ENCODE results near the gene MRPS33.
A peak's percentile ranks its signal among the peaks of the same experiment; 100 is the strongest.

Gene MRPS33
- long read RNA-seq, full-length matches to known transcripts: 17 of 21 reads
- long read RNA-seq, partial matches to known transcripts: 0 of 21 reads
- long read RNA-seq, other reads (novel, unspliced or antisense): 4 of 21 reads

DNA sequence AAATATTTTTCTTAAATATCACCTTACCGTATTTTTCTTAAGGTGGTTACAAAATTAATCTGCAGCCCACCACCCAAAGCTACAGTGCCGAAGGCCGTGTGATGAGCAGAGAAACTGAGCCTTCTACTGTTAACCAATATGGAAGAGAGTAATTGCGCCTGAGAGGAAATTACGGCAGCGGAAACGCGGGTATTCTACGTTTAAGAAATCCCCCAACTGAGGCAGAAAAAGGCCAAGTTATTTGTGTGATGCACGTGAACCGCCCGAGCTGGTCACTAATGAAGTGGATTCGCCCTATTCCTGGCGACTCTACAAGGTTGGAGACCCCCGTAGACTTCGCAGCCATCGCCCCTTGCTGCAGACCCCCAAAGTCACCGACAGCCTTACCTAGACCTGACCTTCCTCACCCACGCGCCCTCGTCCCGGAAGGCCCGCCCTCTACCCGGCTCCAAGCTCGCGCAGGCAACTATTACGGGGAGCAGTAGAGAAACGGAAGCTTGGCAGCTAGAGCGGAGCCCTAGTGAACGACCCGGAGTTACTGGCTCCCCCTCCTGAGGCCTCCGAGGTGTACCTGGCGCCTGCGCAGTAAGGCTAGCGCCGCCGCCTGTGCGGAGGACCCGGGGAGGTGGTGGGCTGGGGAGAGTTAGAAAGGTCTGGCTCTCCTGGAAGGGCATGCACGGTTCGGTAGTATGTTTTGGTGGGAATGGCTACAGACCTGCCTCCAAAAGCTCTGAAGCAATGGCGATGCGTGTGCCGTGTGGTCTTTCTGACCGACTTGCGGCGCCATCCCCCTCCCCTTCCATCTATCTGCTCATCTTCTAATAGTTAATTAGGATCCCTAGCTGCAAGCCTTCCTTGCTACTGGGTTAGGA is at the start of gene MRPS33:
MRPS33 (minus strand) TSS at position 429 of the 872 bp plus-strand sequence. CDS start 4,319 bp downstream, outside the sequence.
- Histone ChIP-seq H3K27ac (replicated peaks) (peak within 1 kb of the TSS; percentile 90), H3K27me3 (ENCODE audit: insufficient read depth, poor library complexity, severe bottlenecking) (no peaks in the 10 kb centered on the region), H3K4me3 (replicated peaks; ENCODE audit: insufficient read depth, low read length) (peak within 1 kb of the TSS; percentile 66)
- TF ChIP-seq, protein P1, sequence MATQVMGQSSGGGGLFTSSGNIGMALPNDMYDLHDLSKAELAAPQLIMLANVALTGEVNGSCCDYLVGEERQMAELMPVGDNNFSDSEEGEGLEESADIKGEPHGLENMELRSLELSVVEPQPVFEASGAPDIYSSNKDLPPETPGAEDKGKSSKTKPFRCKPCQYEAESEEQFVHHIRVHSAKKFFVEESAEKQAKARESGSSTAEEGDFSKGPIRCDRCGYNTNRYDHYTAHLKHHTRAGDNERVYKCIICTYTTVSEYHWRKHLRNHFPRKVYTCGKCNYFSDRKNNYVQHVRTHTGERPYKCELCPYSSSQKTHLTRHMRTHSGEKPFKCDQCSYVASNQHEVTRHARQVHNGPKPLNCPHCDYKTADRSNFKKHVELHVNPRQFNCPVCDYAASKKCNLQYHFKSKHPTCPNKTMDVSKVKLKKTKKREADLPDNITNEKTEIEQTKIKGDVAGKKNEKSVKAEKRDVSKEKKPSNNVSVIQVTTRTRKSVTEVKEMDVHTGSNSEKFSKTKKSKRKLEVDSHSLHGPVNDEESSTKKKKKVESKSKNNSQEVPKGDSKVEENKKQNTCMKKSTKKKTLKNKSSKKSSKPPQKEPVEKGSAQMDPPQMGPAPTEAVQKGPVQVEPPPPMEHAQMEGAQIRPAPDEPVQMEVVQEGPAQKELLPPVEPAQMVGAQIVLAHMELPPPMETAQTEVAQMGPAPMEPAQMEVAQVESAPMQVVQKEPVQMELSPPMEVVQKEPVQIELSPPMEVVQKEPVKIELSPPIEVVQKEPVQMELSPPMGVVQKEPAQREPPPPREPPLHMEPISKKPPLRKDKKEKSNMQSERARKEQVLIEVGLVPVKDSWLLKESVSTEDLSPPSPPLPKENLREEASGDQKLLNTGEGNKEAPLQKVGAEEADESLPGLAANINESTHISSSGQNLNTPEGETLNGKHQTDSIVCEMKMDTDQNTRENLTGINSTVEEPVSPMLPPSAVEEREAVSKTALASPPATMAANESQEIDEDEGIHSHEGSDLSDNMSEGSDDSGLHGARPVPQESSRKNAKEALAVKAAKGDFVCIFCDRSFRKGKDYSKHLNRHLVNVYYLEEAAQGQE (IDR thresholded peaks at IDR 0.05; ENCODE audit: insufficient replicate concordance, low read depth): peak; percentile 64
- TF ChIP-seq, protein P2, sequence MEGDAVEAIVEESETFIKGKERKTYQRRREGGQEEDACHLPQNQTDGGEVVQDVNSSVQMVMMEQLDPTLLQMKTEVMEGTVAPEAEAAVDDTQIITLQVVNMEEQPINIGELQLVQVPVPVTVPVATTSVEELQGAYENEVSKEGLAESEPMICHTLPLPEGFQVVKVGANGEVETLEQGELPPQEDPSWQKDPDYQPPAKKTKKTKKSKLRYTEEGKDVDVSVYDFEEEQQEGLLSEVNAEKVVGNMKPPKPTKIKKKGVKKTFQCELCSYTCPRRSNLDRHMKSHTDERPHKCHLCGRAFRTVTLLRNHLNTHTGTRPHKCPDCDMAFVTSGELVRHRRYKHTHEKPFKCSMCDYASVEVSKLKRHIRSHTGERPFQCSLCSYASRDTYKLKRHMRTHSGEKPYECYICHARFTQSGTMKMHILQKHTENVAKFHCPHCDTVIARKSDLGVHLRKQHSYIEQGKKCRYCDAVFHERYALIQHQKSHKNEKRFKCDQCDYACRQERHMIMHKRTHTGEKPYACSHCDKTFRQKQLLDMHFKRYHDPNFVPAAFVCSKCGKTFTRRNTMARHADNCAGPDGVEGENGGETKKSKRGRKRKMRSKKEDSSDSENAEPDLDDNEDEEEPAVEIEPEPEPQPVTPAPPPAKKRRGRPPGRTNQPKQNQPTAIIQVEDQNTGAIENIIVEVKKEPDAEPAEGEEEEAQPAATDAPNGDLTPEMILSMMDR (IDR thresholded peaks at IDR 0.05; ENCODE audit: insufficient read depth, low read length): peak; percentile 90
- TF ChIP-seq POLR2AphosphoS5 (IDR thresholded peaks at IDR 0.05; ENCODE audit: low read depth) (peak; percentile 98), SPI1 (IDR thresholded peaks at IDR 0.05; ENCODE audit: borderline replicate concordance, low read depth) (no peak), GABPA (IDR thresholded peaks at IDR 0.05; ENCODE audit: low read depth) (peak; percentile 89)
- peak; percentile 96 to 98 for DNase-seq (ENCODE audit: low read depth in 1 of 2, low spot score in 1 of 2)

GRCh38 chr7:141057788-141058187 is 43.0 kb upstream of the MRPS33 start:
- no peaks in the 10 kb centered on the region for H3K27me3 ChIP-seq (ENCODE audit: insufficient read depth, poor library complexity, severe bottlenecking)
- DNase-seq (ENCODE audit: low read depth in 1 of 2, low spot score in 1 of 2): no peak
- TF ChIP-seq, protein P2 (IDR thresholded peaks at IDR 0.05; ENCODE audit: insufficient read depth, low read length): no peak
- TF ChIP-seq SPI1 (IDR thresholded peaks at IDR 0.05; ENCODE audit: borderline replicate concordance, low read depth): no peak
- TF ChIP-seq, protein P1 (IDR thresholded peaks at IDR 0.05; ENCODE audit: insufficient replicate concordance, low read depth): no peak
- TF ChIP-seq POLR2AphosphoS5 (IDR thresholded peaks at IDR 0.05; ENCODE audit: low read depth): no peak
- no peak for TF ChIP-seq GABPA (IDR thresholded peaks at IDR 0.05; ENCODE audit: low read depth)
- H3K4me3 ChIP-seq (replicated peaks; ENCODE audit: insufficient read depth, low read length): no peak overlapping the region
- H3K27ac ChIP-seq (replicated peaks): no peak overlapping the region

DNA sequence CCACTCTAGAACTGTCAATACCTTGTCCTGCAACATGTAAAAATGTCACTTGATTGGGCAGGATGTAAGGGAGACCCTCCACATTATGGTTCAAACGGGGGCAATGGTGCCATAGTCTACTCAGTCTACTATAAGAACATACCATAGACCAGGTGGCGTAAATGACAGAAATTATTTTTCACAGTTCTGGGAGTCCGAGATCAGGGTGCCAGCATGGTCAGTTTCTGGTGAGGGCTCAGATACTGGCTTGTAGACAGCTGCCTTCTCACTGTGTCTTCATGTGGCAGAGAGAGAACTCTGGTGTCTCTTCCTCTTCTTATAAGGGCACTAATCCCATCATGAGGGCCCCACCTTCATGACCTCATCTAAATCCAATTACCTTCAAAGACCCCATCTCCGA is 40.4 kb upstream of the MRPS33 start:
- no peaks in the 10 kb centered on the region for H3K27me3 ChIP-seq (ENCODE audit: insufficient read depth, poor library complexity, severe bottlenecking)
- no peak for DNase-seq (ENCODE audit: low read depth in 1 of 2, low spot score in 1 of 2)
- no peak overlapping the region for H3K27ac ChIP-seq (replicated peaks)
- no peak overlapping the region for H3K4me3 ChIP-seq (replicated peaks; ENCODE audit: insufficient read depth, low read length)
- TF ChIP-seq, protein P1 (IDR thresholded peaks at IDR 0.05; ENCODE audit: insufficient replicate concordance, low read depth): no peak
- TF ChIP-seq SPI1 (IDR thresholded peaks at IDR 0.05; ENCODE audit: borderline replicate concordance, low read depth) (no peak), GABPA (IDR thresholded peaks at IDR 0.05; ENCODE audit: low read depth) (no peak)
- TF ChIP-seq, protein P2 (IDR thresholded peaks at IDR 0.05; ENCODE audit: insufficient read depth, low read length): no peak

Data from HL-60 (cell line).